ENCODE measurements around the gene HOXA11.

HOXA11 gene

GRCh38 chr7:27171637-27172314 is 13.3 kb downstream of the HOXA11 start:
- peak overlapping the region; percentile 57 to 92 for H3K4me3 ChIP-seq (ENCODE audit: insufficient read depth in 1 of 2, low read depth in 1 of 2, low read length in 2 of 2)
- no peak overlapping the region for H2BK15ac ChIP-seq (ENCODE audit: low read depth, poor library complexity, severe bottlenecking)
- no peaks in the 10 kb centered on the region for H3K79me1 ChIP-seq (replicated peaks; ENCODE audit: low read length, poor library complexity, severe bottlenecking)
- peaks cover 0 to 8% of the 10 kb centered on the region in 2 experiments for H3K27me3 ChIP-seq (ENCODE audit: control insufficient read depth in 1 of 2, insufficient read depth in 1 of 2, low read length in 2 of 2)
- H3K14ac ChIP-seq (ENCODE audit: low read length in 2 of 2): peak overlapping the region in 1 of 2 experiments; percentile 79
- H3K4me2 ChIP-seq (ENCODE audit: low read length, poor library complexity, severe bottlenecking): peak overlapping the region; percentile 60
- H2AK5ac ChIP-seq (ENCODE audit: low read length, severe bottlenecking): peak overlapping the region; percentile 79
- peaks cover 4 to 66% of the 10 kb centered on the region in 2 experiments for H3K36me3 ChIP-seq (ENCODE audit: control insufficient read depth in 1 of 2, insufficient read depth in 2 of 2, low read depth in 1 of 2, low read length in 2 of 2)
- no peaks in the 10 kb centered on the region for H3K9me3 ChIP-seq (ENCODE audit: control insufficient read depth, low read length)
- H3K23ac ChIP-seq (ENCODE audit: low read length in 2 of 2): peak overlapping the region in 1 of 2 experiments; percentile 46
- H2BK120ac ChIP-seq (ENCODE audit: low read depth, low read length): peak overlapping the region; percentile 84
- no peaks in the 10 kb centered on the region for H3K4me1 ChIP-seq (ENCODE audit: control insufficient read depth, insufficient read depth, low read depth, low read length)
- H2AFZ ChIP-seq (ENCODE audit: low read depth, low read length): no peak overlapping the region
- peak overlapping the region; percentile 65 to 68 for H3K18ac ChIP-seq (ENCODE audit: low read depth in 1 of 2, low read length in 2 of 2)
- peak; percentile 60 for DNase-seq
- no peak overlapping the region for H4K91ac ChIP-seq (ENCODE audit: low read length)
- H2BK12ac ChIP-seq (ENCODE audit: low read length in 2 of 2): peak overlapping the region; percentile 57 to 87
- peak overlapping the region; percentile 64 for H4K8ac ChIP-seq (ENCODE audit: low read length)
- H3K27ac ChIP-seq (ENCODE audit: low read length, poor library complexity, severe bottlenecking): peak overlapping the region; percentile 91
- H2BK5ac ChIP-seq (ENCODE audit: low read depth, low read length, poor library complexity, severe bottlenecking): peak overlapping the region; percentile 71
- 7% methylated on average over 30 of the region's 30 CpGs for WGBS
- peak overlapping the region; percentile 90 for H3K9ac ChIP-seq (ENCODE audit: low read length)
- H3K4ac ChIP-seq (ENCODE audit: low read depth in 1 of 2, low read length in 2 of 2): peak overlapping the region; percentile 31 to 78

GRCh38 chr7:27171325-27171636 is 13.8 kb downstream of the HOXA11 start:
- no peaks in the 10 kb centered on the region for H3K79me1 ChIP-seq (replicated peaks; ENCODE audit: low read length, poor library complexity, severe bottlenecking)
- H2BK15ac ChIP-seq (ENCODE audit: low read depth, poor library complexity, severe bottlenecking): no peak overlapping the region
- 4% methylated on average over 8 of the region's 8 CpGs for WGBS
- peak overlapping the region in 1 of 2 experiments; percentile 79 for H3K14ac ChIP-seq (ENCODE audit: low read length in 2 of 2)
- H3K9ac ChIP-seq (ENCODE audit: low read length): peak overlapping the region; percentile 90
- H3K9me3 ChIP-seq (ENCODE audit: control insufficient read depth, low read length): no peaks in the 10 kb centered on the region
- peak; percentile 52 for DNase-seq
- peaks cover 5% of the 10 kb centered on the region for H3K4me1 ChIP-seq (ENCODE audit: control insufficient read depth, insufficient read depth, low read depth, low read length)
- no peak overlapping the region for H2AFZ ChIP-seq (ENCODE audit: low read depth, low read length)
- H3K4ac ChIP-seq (ENCODE audit: low read depth in 1 of 2, low read length in 2 of 2): peak overlapping the region in 1 of 2 experiments; percentile 35
- peak overlapping the region; percentile 65 to 67 for H3K18ac ChIP-seq (ENCODE audit: low read depth in 1 of 2, low read length in 2 of 2)
- H3K23ac ChIP-seq (ENCODE audit: low read length in 2 of 2): no peak overlapping the region
- H3K4me3 ChIP-seq (ENCODE audit: insufficient read depth in 1 of 2, low read depth in 1 of 2, low read length in 2 of 2): peak overlapping the region; percentile 57 to 92
- peak overlapping the region; percentile 91 for H3K27ac ChIP-seq (ENCODE audit: low read length, poor library complexity, severe bottlenecking)
- H3K27me3 ChIP-seq (ENCODE audit: control insufficient read depth in 1 of 2, insufficient read depth in 1 of 2, low read length in 2 of 2): peaks cover 0 to 8% of the 10 kb centered on the region in 2 experiments
- H3K36me3 ChIP-seq (ENCODE audit: control insufficient read depth in 1 of 2, insufficient read depth in 2 of 2, low read depth in 1 of 2, low read length in 2 of 2): peaks cover 4 to 66% of the 10 kb centered on the region in 2 experiments
- no peak overlapping the region for H4K91ac ChIP-seq (ENCODE audit: low read length)
- H2BK120ac ChIP-seq (ENCODE audit: low read depth, low read length): peak overlapping the region; percentile 84
- H3K4me2 ChIP-seq (ENCODE audit: low read length, poor library complexity, severe bottlenecking): peak overlapping the region; percentile 60
- peak overlapping the region; percentile 71 for H2BK5ac ChIP-seq (ENCODE audit: low read depth, low read length, poor library complexity, severe bottlenecking)
- no peak overlapping the region for H2AK5ac ChIP-seq (ENCODE audit: low read length, severe bottlenecking)
- H4K8ac ChIP-seq (ENCODE audit: low read length): no peak overlapping the region
- peak overlapping the region; percentile 47 to 57 for H2BK12ac ChIP-seq (ENCODE audit: low read length in 2 of 2)

GRCh38 chr7:27170426-27171324 is 14.4 kb downstream of the HOXA11 start:
- H2BK120ac ChIP-seq (ENCODE audit: low read depth, low read length): no peak overlapping the region
- peak overlapping the region in 1 of 2 experiments; percentile 86 for H3K4ac ChIP-seq (ENCODE audit: low read depth in 1 of 2, low read length in 2 of 2)
- H2AK5ac ChIP-seq (ENCODE audit: low read length, severe bottlenecking): no peak overlapping the region
- H3K4me1 ChIP-seq (ENCODE audit: control insufficient read depth, insufficient read depth, low read depth, low read length): peaks cover 9% of the 10 kb centered on the region
- H2BK15ac ChIP-seq (ENCODE audit: low read depth, poor library complexity, severe bottlenecking): no peak overlapping the region
- no peak overlapping the region for H4K91ac ChIP-seq (ENCODE audit: low read length)
- H3K9me3 ChIP-seq (ENCODE audit: control insufficient read depth, low read length): no peaks in the 10 kb centered on the region
- no peak for DNase-seq
- H4K8ac ChIP-seq (ENCODE audit: low read length): no peak overlapping the region
- peak overlapping the region; percentile 58 to 97 for H3K18ac ChIP-seq (ENCODE audit: low read depth in 1 of 2, low read length in 2 of 2)
- H3K4me3 ChIP-seq (ENCODE audit: insufficient read depth in 1 of 2, low read depth in 1 of 2, low read length in 2 of 2): peak overlapping the region; percentile 70 to 92
- H2BK12ac ChIP-seq (ENCODE audit: low read length in 2 of 2): no peak overlapping the region
- H3K27ac ChIP-seq (ENCODE audit: low read length, poor library complexity, severe bottlenecking): peak overlapping the region; percentile 91
- peak overlapping the region; percentile 60 for H3K4me2 ChIP-seq (ENCODE audit: low read length, poor library complexity, severe bottlenecking)
- peak overlapping the region; percentile 75 for H2BK5ac ChIP-seq (ENCODE audit: low read depth, low read length, poor library complexity, severe bottlenecking)
- H3K36me3 ChIP-seq (ENCODE audit: control insufficient read depth in 1 of 2, insufficient read depth in 2 of 2, low read depth in 1 of 2, low read length in 2 of 2): peaks cover 4 to 66% of the 10 kb centered on the region in 2 experiments
- H3K14ac ChIP-seq (ENCODE audit: low read length in 2 of 2): no peak overlapping the region
- H3K23ac ChIP-seq (ENCODE audit: low read length in 2 of 2): no peak overlapping the region
- H3K27me3 ChIP-seq (ENCODE audit: control insufficient read depth in 1 of 2, insufficient read depth in 1 of 2, low read length in 2 of 2): peaks cover 0 to 8% of the 10 kb centered on the region in 2 experiments
- H2AFZ ChIP-seq (ENCODE audit: low read depth, low read length): no peak overlapping the region
- no peaks in the 10 kb centered on the region for H3K79me1 ChIP-seq (replicated peaks; ENCODE audit: low read length, poor library complexity, severe bottlenecking)
- 16% methylated on average over 4 of the region's 11 CpGs for WGBS
- H3K9ac ChIP-seq (ENCODE audit: low read length): peak overlapping the region; percentile 90
